ENCODE data around the gene RPS29. TPM values are rescaled to one million over a fixed set of nuclear protein-coding genes. Genes with fewer than 3 reads are reported as not detected.
"Not testable (repeated sequence)": the region's sequence is repeated elsewhere in the genome, so short reads cannot be mapped to it uniquely, and the experiment has no call there.

Gene RPS29
- total and polyA plus RNA-seq, 9 donors = 1,810 to 35,664 (median 2,389) TPM

- Histone ChIP-seq H3K36me3 (no peaks in the 10 kb centered on the region), H3K4me1 (ENCODE audit: insufficient read depth) (peaks cover 5% of the 10 kb centered on the region), H3K9me3 (no peaks in the 10 kb centered on the region), H3K27ac (no peak overlapping the region), H3K27me3 (no peaks in the 10 kb centered on the region), H3K4me3 (no peak overlapping the region)
- no peak for DNase-seq
- WGBS, 3 donors = 84 to 90% (median 86%) methylated on average over 3 of the region's 3 CpGs
- TF ChIP-seq CTCF (IDR thresholded peaks at IDR 0.05) (no peak), EP300 (IDR thresholded peaks at IDR 0.05) (no peak), POLR2A (IDR thresholded peaks at IDR 0.05) (no peak)
- intact Hi-C loops (cut with DNase I) = no loop called here
Observed at GRCh38 chr14:49589387-49589786, 3.2 kb upstream of the RPS29 start.

- peak; percentile 67 to 89 (median 75) for TF ChIP-seq CTCF (IDR thresholded peaks at IDR 0.05)
- no peak for TF ChIP-seq POLR2A (IDR thresholded peaks at IDR 0.05)
- peak; percentile 40 to 55 (median 49) for DNase-seq
- peak overlapping the region; percentile 71 to 73 for H3K27ac ChIP-seq
- no peaks in the 10 kb centered on the region for H3K27me3 ChIP-seq
- H3K4me1 ChIP-seq (ENCODE audit: insufficient read depth) = peaks cover 6% of the 10 kb centered on the region
- no peaks in the 10 kb centered on the region for H3K36me3 ChIP-seq
- intact Hi-C loops (cut with DNase I) = no loop called here
- peak overlapping the region; percentile 98 for H3K4me3 ChIP-seq
- WGBS, 3 donors = 1 to 3% (median 1%) methylated on average over 12 to 13 of the region's 21 CpGs
- H3K9me3 ChIP-seq = no peaks in the 10 kb centered on the region
Observed at GRCh38 chr14:49586673-49587460, 687 bp upstream of the RPS29 start.

GRCh38 chr14:49584981-49585640 lies 1.1 kb downstream of the RPS29 start:
- WGBS, 3 donors = 6 to 21% (median 10%) methylated on average over 32 of the region's 32 CpGs
- intact Hi-C loops (cut with DNase I); H3K9me3 ChIP-seq: not testable (repeated sequence)

GRCh38 chr14:49584058-49584457 lies 2.1 kb downstream of the RPS29 start:
- TF ChIP-seq POLR2A (IDR thresholded peaks at IDR 0.05) = no peak
- TF ChIP-seq EP300 (IDR thresholded peaks at IDR 0.05) = no peak
- no peak for TF ChIP-seq CTCF (IDR thresholded peaks at IDR 0.05)
- H3K9me3 ChIP-seq = no peaks in the 10 kb centered on the region
- no peak overlapping the region for H3K4me3 ChIP-seq
- H3K36me3 ChIP-seq = no peaks in the 10 kb centered on the region
- DNase-seq = no peak
- H3K27me3 ChIP-seq = no peaks in the 10 kb centered on the region
- WGBS, 3 donors = 86 to 92% (median 90%) methylated on average over 11 of the region's 11 CpGs
- no peak overlapping the region for H3K27ac ChIP-seq
- peaks cover 6% of the 10 kb centered on the region for H3K4me1 ChIP-seq (ENCODE audit: insufficient read depth)
- intact Hi-C loops (cut with DNase I) = no loop called here

More at GRCh38 chr14:49584981-49585640, 1.1 kb downstream of the RPS29 start:
- peak overlapping the region; percentile 98 for H3K4me3 ChIP-seq
- H3K27me3 ChIP-seq; H3K4me1 ChIP-seq (ENCODE audit: insufficient read depth); DNase-seq; H3K36me3 ChIP-seq; H3K27ac ChIP-seq: not testable (repeated sequence)

GRCh38 chr14:49583629-49584028 lies 2.6 kb downstream of the RPS29 start:
- no peak for DNase-seq
- no peak overlapping the region for H3K27ac ChIP-seq
- WGBS, 3 donors = 69 to 82% (median 78%) methylated on average over 6 of the region's 6 CpGs
- H3K9me3 ChIP-seq = no peaks in the 10 kb centered on the region
- intact Hi-C loops (cut with DNase I) = no loop called here
- TF ChIP-seq CTCF (IDR thresholded peaks at IDR 0.05) = no peak
- no peak for TF ChIP-seq POLR2A (IDR thresholded peaks at IDR 0.05)
- TF ChIP-seq EP300 (IDR thresholded peaks at IDR 0.05) = no peak
- H3K36me3 ChIP-seq = no peaks in the 10 kb centered on the region
- H3K4me1 ChIP-seq (ENCODE audit: insufficient read depth) = peaks cover 6% of the 10 kb centered on the region
- H3K27me3 ChIP-seq = no peaks in the 10 kb centered on the region
- no peak overlapping the region for H3K4me3 ChIP-seq

Measured in ovary (tissue), 9 donors.